Measurements from ENCODE around the gene FAM9C.
"Not testable (repeated sequence)": the region's sequence is repeated elsewhere in the genome, so short reads cannot be mapped to it uniquely, and the experiment has no call there.

Gene FAM9C

GRCh38 chrX:13086793-13087321 lies 42.4 kb upstream of the FAM9C start:
- not testable (repeated sequence) for H3K4me3 ChIP-seq (ENCODE audit: insufficient read depth in 1 of 2, low read depth in 1 of 2, low read length in 2 of 2); H2BK12ac ChIP-seq (ENCODE audit: low read length in 2 of 2); H3K79me1 ChIP-seq (replicated peaks; ENCODE audit: low read length, poor library complexity, severe bottlenecking); H2BK5ac ChIP-seq (ENCODE audit: low read depth, low read length, poor library complexity, severe bottlenecking); H3K27me3 ChIP-seq (ENCODE audit: control insufficient read depth in 1 of 2, insufficient read depth in 1 of 2, low read length in 2 of 2); H2AFZ ChIP-seq (ENCODE audit: low read depth, low read length); H4K91ac ChIP-seq (ENCODE audit: low read length); H3K4ac ChIP-seq (ENCODE audit: low read depth in 1 of 2, low read length in 2 of 2); H3K23ac ChIP-seq (ENCODE audit: low read length in 2 of 2); H3K9me3 ChIP-seq (ENCODE audit: control insufficient read depth, low read length); H3K9ac ChIP-seq (ENCODE audit: low read length); H3K4me2 ChIP-seq (ENCODE audit: low read length, poor library complexity, severe bottlenecking); H3K14ac ChIP-seq (ENCODE audit: low read length in 2 of 2); H3K36me3 ChIP-seq (ENCODE audit: control insufficient read depth in 1 of 2, insufficient read depth in 2 of 2, low read depth in 1 of 2, low read length in 2 of 2); H3K4me1 ChIP-seq (ENCODE audit: control insufficient read depth, insufficient read depth, low read depth, low read length); DNase-seq; H2BK15ac ChIP-seq (ENCODE audit: low read depth, poor library complexity, severe bottlenecking); H4K8ac ChIP-seq (ENCODE audit: low read length)
- Histone ChIP-seq H2AK5ac (ENCODE audit: low read length, severe bottlenecking) (peak overlapping the region; percentile 42), H3K18ac (ENCODE audit: low read depth in 1 of 2, low read length in 2 of 2) (peak overlapping the region in 1 of 2 experiments; percentile 12), H3K27ac (ENCODE audit: low read length, poor library complexity, severe bottlenecking) (peak overlapping the region; percentile 45), H2BK120ac (ENCODE audit: low read depth, low read length) (peak overlapping the region; percentile 34)
- 89% methylated on average over 7 of the region's 8 CpGs for WGBS

GRCh38 chrX:13086076-13086475 lies 41.7 kb upstream of the FAM9C start:
- no peak overlapping the region for H2AFZ ChIP-seq (ENCODE audit: low read depth, low read length)
- H3K4me3 ChIP-seq (ENCODE audit: insufficient read depth in 1 of 2, low read depth in 1 of 2, low read length in 2 of 2): no peak overlapping the region
- no peak overlapping the region for H2BK120ac ChIP-seq (ENCODE audit: low read depth, low read length)
- no peak overlapping the region for H3K18ac ChIP-seq (ENCODE audit: low read depth in 1 of 2, low read length in 2 of 2)
- H3K4me2 ChIP-seq (ENCODE audit: low read length, poor library complexity, severe bottlenecking): no peak overlapping the region
- H3K27ac ChIP-seq (ENCODE audit: low read length, poor library complexity, severe bottlenecking): no peak overlapping the region
- H3K4me1 ChIP-seq (ENCODE audit: control insufficient read depth, insufficient read depth, low read depth, low read length): peaks cover 2% of the 10 kb centered on the region
- no peak overlapping the region for H4K8ac ChIP-seq (ENCODE audit: low read length)
- H2BK12ac ChIP-seq (ENCODE audit: low read length in 2 of 2): no peak overlapping the region
- no peaks in the 10 kb centered on the region for H3K79me1 ChIP-seq (replicated peaks; ENCODE audit: low read length, poor library complexity, severe bottlenecking)
- H4K91ac ChIP-seq (ENCODE audit: low read length): no peak overlapping the region
- H3K23ac ChIP-seq (ENCODE audit: low read length in 2 of 2): no peak overlapping the region
- no peak overlapping the region for H2BK15ac ChIP-seq (ENCODE audit: low read depth, poor library complexity, severe bottlenecking)
- no peak overlapping the region for H2BK5ac ChIP-seq (ENCODE audit: low read depth, low read length, poor library complexity, severe bottlenecking)
- H3K9ac ChIP-seq (ENCODE audit: low read length): no peak overlapping the region
- H3K14ac ChIP-seq (ENCODE audit: low read length in 2 of 2): no peak overlapping the region
- no peaks in the 10 kb centered on the region for H3K9me3 ChIP-seq (ENCODE audit: control insufficient read depth, low read length)
- no peak overlapping the region for H3K4ac ChIP-seq (ENCODE audit: low read depth in 1 of 2, low read length in 2 of 2)
- 100% methylated on average over 1 of the region's 2 CpGs for WGBS
- H3K27me3 ChIP-seq (ENCODE audit: control insufficient read depth in 1 of 2, insufficient read depth in 1 of 2, low read length in 2 of 2): peaks cover 0 to 2% of the 10 kb centered on the region in 2 experiments
- DNase-seq: no peak
- no peak overlapping the region for H2AK5ac ChIP-seq (ENCODE audit: low read length, severe bottlenecking)
- no peaks in the 10 kb centered on the region for H3K36me3 ChIP-seq (ENCODE audit: control insufficient read depth in 1 of 2, insufficient read depth in 2 of 2, low read depth in 1 of 2, low read length in 2 of 2)

GRCh38 chrX:13085526-13085925 lies 41.1 kb upstream of the FAM9C start:
- H3K9me3 ChIP-seq (ENCODE audit: control insufficient read depth, low read length): no peaks in the 10 kb centered on the region
- H2AFZ ChIP-seq (ENCODE audit: low read depth, low read length): no peak overlapping the region
- H3K27ac ChIP-seq (ENCODE audit: low read length, poor library complexity, severe bottlenecking): no peak overlapping the region
- H4K8ac ChIP-seq (ENCODE audit: low read length): no peak overlapping the region
- H2BK12ac ChIP-seq (ENCODE audit: low read length in 2 of 2): no peak overlapping the region
- H2BK120ac ChIP-seq (ENCODE audit: low read depth, low read length): no peak overlapping the region
- no peak for DNase-seq
- no peak overlapping the region for H3K9ac ChIP-seq (ENCODE audit: low read length)
- no peak overlapping the region for H2AK5ac ChIP-seq (ENCODE audit: low read length, severe bottlenecking)
- no peak overlapping the region for H3K4ac ChIP-seq (ENCODE audit: low read depth in 1 of 2, low read length in 2 of 2)
- H3K23ac ChIP-seq (ENCODE audit: low read length in 2 of 2): no peak overlapping the region
- H2BK5ac ChIP-seq (ENCODE audit: low read depth, low read length, poor library complexity, severe bottlenecking): no peak overlapping the region
- H4K91ac ChIP-seq (ENCODE audit: low read length): no peak overlapping the region
- WGBS: 100% methylated on average over 4 of the region's 5 CpGs
- H3K27me3 ChIP-seq (ENCODE audit: control insufficient read depth in 1 of 2, insufficient read depth in 1 of 2, low read length in 2 of 2): peaks cover 0 to 5% of the 10 kb centered on the region in 2 experiments
- H3K36me3 ChIP-seq (ENCODE audit: control insufficient read depth in 1 of 2, insufficient read depth in 2 of 2, low read depth in 1 of 2, low read length in 2 of 2): no peaks in the 10 kb centered on the region
- no peak overlapping the region for H3K4me3 ChIP-seq (ENCODE audit: insufficient read depth in 1 of 2, low read depth in 1 of 2, low read length in 2 of 2)
- H3K14ac ChIP-seq (ENCODE audit: low read length in 2 of 2): no peak overlapping the region
- H3K18ac ChIP-seq (ENCODE audit: low read depth in 1 of 2, low read length in 2 of 2): no peak overlapping the region
- no peak overlapping the region for H2BK15ac ChIP-seq (ENCODE audit: low read depth, poor library complexity, severe bottlenecking)
- H3K79me1 ChIP-seq (replicated peaks; ENCODE audit: low read length, poor library complexity, severe bottlenecking): no peaks in the 10 kb centered on the region
- H3K4me1 ChIP-seq (ENCODE audit: control insufficient read depth, insufficient read depth, low read depth, low read length): peaks cover 4% of the 10 kb centered on the region
- H3K4me2 ChIP-seq (ENCODE audit: low read length, poor library complexity, severe bottlenecking): no peak overlapping the region

GRCh38 chrX:13084611-13085010 lies 40.2 kb upstream of the FAM9C start:
- no peak overlapping the region for H4K91ac ChIP-seq (ENCODE audit: low read length)
- no peaks in the 10 kb centered on the region for H3K79me1 ChIP-seq (replicated peaks; ENCODE audit: low read length, poor library complexity, severe bottlenecking)
- no CpG with 5 or more reads among the region's 1 CpG for WGBS
- peaks cover 4% of the 10 kb centered on the region for H3K4me1 ChIP-seq (ENCODE audit: control insufficient read depth, insufficient read depth, low read depth, low read length)
- H2AK5ac ChIP-seq (ENCODE audit: low read length, severe bottlenecking): no peak overlapping the region
- H3K27me3 ChIP-seq (ENCODE audit: control insufficient read depth in 1 of 2, insufficient read depth in 1 of 2, low read length in 2 of 2): peaks cover 0 to 5% of the 10 kb centered on the region in 2 experiments
- H3K4me2 ChIP-seq (ENCODE audit: low read length, poor library complexity, severe bottlenecking): no peak overlapping the region
- H3K9me3 ChIP-seq (ENCODE audit: control insufficient read depth, low read length): no peaks in the 10 kb centered on the region
- no peak overlapping the region for H2BK5ac ChIP-seq (ENCODE audit: low read depth, low read length, poor library complexity, severe bottlenecking)
- H3K14ac ChIP-seq (ENCODE audit: low read length in 2 of 2): no peak overlapping the region
- H4K8ac ChIP-seq (ENCODE audit: low read length): no peak overlapping the region
- H3K4me3 ChIP-seq (ENCODE audit: insufficient read depth in 1 of 2, low read depth in 1 of 2, low read length in 2 of 2): no peak overlapping the region
- H2BK12ac ChIP-seq (ENCODE audit: low read length in 2 of 2): no peak overlapping the region
- DNase-seq: no peak
- H3K23ac ChIP-seq (ENCODE audit: low read length in 2 of 2): no peak overlapping the region
- H3K9ac ChIP-seq (ENCODE audit: low read length): no peak overlapping the region
- H3K27ac ChIP-seq (ENCODE audit: low read length, poor library complexity, severe bottlenecking): no peak overlapping the region
- no peak overlapping the region for H2BK15ac ChIP-seq (ENCODE audit: low read depth, poor library complexity, severe bottlenecking)
- H3K36me3 ChIP-seq (ENCODE audit: control insufficient read depth in 1 of 2, insufficient read depth in 2 of 2, low read depth in 1 of 2, low read length in 2 of 2): no peaks in the 10 kb centered on the region
- no peak overlapping the region for H2BK120ac ChIP-seq (ENCODE audit: low read depth, low read length)
- no peak overlapping the region for H3K18ac ChIP-seq (ENCODE audit: low read depth in 1 of 2, low read length in 2 of 2)
- no peak overlapping the region for H3K4ac ChIP-seq (ENCODE audit: low read depth in 1 of 2, low read length in 2 of 2)
- no peak overlapping the region for H2AFZ ChIP-seq (ENCODE audit: low read depth, low read length)
